Keratinocyte (primary cell): Measurements from ENCODE around the gene STX10. TPM values are rescaled to one million over a fixed set of nuclear protein-coding genes. Genes with fewer than 3 reads are reported as not detected.

Experiments
- DNase-seq: peaks from one replicate; pipeline ENCODE4 v3.0.0-alpha.2; 2011; ENCODE audit warnings: low read depth, missing footprints, low spot score
- FAIRE-seq: peaks from 2 replicates; lab custom pipeline; 2011; peaks lifted over from hg19 to GRCh38; lab: Jason Lieb, UNC
- H2AFZ ChIP-seq: 2 replicates; pipeline ENCODE4 v1.6.0; 2012; ENCODE audit warnings: low read length, control low read depth, inconsistent platforms; ENCODE audit not compliant: control insufficient read depth
- H3K27ac ChIP-seq: 2 replicates; pipeline ENCODE4 v1.5.1; 2011; ENCODE audit warnings: low read length; ENCODE audit not compliant: control insufficient read depth, insufficient read depth
- H3K27me3 ChIP-seq: 3 replicates; pipeline ENCODE4 v1.6.0; 2011; ENCODE audit warnings: low read length; ENCODE audit not compliant: control insufficient read depth, insufficient read depth; ENCODE audit errors: extremely low read depth
- H3K36me3 ChIP-seq, 2 experiments: 2 replicates in 1 of 2; 3 replicates in 1 of 2; pipeline ENCODE4 v1.5.1; 2011; ENCODE audit warnings: low read length in 2 of 2, mild to moderate bottlenecking in 1 of 2; ENCODE audit not compliant: control insufficient read depth in 2 of 2, insufficient read depth in 2 of 2; ENCODE audit errors: extremely low read depth in 1 of 2
- H3K4me1 ChIP-seq: 3 replicates; pipeline ENCODE4 v1.5.1; 2011; ENCODE audit warnings: low read length; ENCODE audit not compliant: control insufficient read depth, insufficient read depth; ENCODE audit errors: extremely low read depth
- H3K4me2 ChIP-seq: 3 replicates; pipeline ENCODE4 v1.6.0; 2011; ENCODE audit warnings: low read depth, low read length; ENCODE audit not compliant: control insufficient read depth, insufficient read depth; ENCODE audit errors: extremely low read depth
- H3K4me3 ChIP-seq, 3 experiments: fragments of 200-600 bp in 1 of 3; sonication (generic) in 1 of 3; 2 replicates in 2 of 3; 3 replicates in 1 of 3; pipeline ENCODE4 v1.5.1; 2011 to 2016; ENCODE audit warnings: low read length in 3 of 3, mild to moderate bottlenecking in 3 of 3, control low read depth in 2 of 3, inconsistent platforms in 1 of 3, low read depth in 1 of 3, mixed read lengths in 1 of 3, mixed run types in 1 of 3, moderate library complexity in 1 of 3; ENCODE audit not compliant: control insufficient read depth in 2 of 3, insufficient read depth in 2 of 3; ENCODE audit errors: extremely low read depth in 1 of 3
- H3K79me2 ChIP-seq: 2 replicates; pipeline ENCODE4 v1.6.0; 2012; ENCODE audit warnings: low read length; ENCODE audit not compliant: control insufficient read depth, insufficient read depth
- H3K9ac ChIP-seq: 3 replicates; pipeline ENCODE4 v1.6.0; 2011; ENCODE audit warnings: low read length; ENCODE audit not compliant: control insufficient read depth, insufficient read depth; ENCODE audit errors: extremely low read depth
- H3K9me1 ChIP-seq: 3 replicates; pipeline ENCODE4 v1.6.0; 2011; ENCODE audit warnings: low read length; ENCODE audit not compliant: control insufficient read depth, insufficient read depth; ENCODE audit errors: extremely low read depth
- H3K9me3 ChIP-seq: 2 replicates; pipeline ENCODE4 v1.5.1; 2012; ENCODE audit warnings: low read depth, low read length; ENCODE audit not compliant: control insufficient read depth
- H4K20me1 ChIP-seq: 3 replicates; pipeline ENCODE4 v1.6.0; 2011; ENCODE audit warnings: low read length; ENCODE audit not compliant: control insufficient read depth, insufficient read depth; ENCODE audit errors: extremely low read depth
- EZH2 ChIP-seq: IDR thresholded peaks from one replicate; pipeline ENCODE4 v1.6.1; 2012; ENCODE audit warnings: inconsistent platforms, mild to moderate bottlenecking, low read length, moderate library complexity
- dilution Hi-C: fragments of 300-500 bp; cut with MboI; formaldehyde crosslinking; loops from one replicate; pipeline ENCODE4 v1.7.0; 2020; ENCODE audit warnings: low sequenced_read_pairs; ENCODE audit not compliant: extremely low pct_ligation_motif_present
- polyA plus RNA-seq, 5 experiments: library from polyadenylated mRNA; depleted of rRNA in 3 of 5; stranded (reverse) in 3 of 5; stranded (forward) in 1 of 5; unstranded in 1 of 5; fragments of >200 nt; gene quantifications; 1 replicate in 1 of 5; 2 replicates in 3 of 5; 3 replicates in 1 of 5; pipeline versions ENCODE4 v1.2.1 to v1.2.3, GENCODE V29; 2011 to 2012; ENCODE audit warnings: missing spikeins in 2 of 5, low read depth in 1 of 5, low replicate concordance in 1 of 5
- TF ChIP-seq, protein P1 (sequence below), 3 experiments: IDR thresholded peaks in 1 of 3; conservative IDR thresholded peaks in 1 of 3; optimal IDR thresholded peaks in 1 of 3; 2 replicates in 2 of 3; 3 replicates in 1 of 3; pipeline versions ENCODE3 to v1.5.1; 2011; ENCODE audit warnings: low read length in 3 of 3, mild to moderate bottlenecking in 3 of 3, moderate library complexity in 2 of 3, control low read depth in 1 of 3, inconsistent platforms in 1 of 3; ENCODE audit not compliant: insufficient read depth in 2 of 3; ENCODE audit errors: extremely low read depth in 1 of 3

The STX10 gene
- polyA plus RNA-seq, 1 donor (not counting 4 experiments of a cell fraction or from before 2014, with no cell fraction given) = 65.2 TPM

GRCh38 chr19:13146763-13147563 lies 3.2 kb downstream of the STX10 start:
- Histone ChIP-seq H4K20me1 (no peaks in the 10 kb centered on the region), H3K4me2 (no peak overlapping the region), H3K27me3 (no peaks in the 10 kb centered on the region), H3K27ac (no peak overlapping the region), H3K9me1 (no peaks in the 10 kb centered on the region), H3K9ac (no peak overlapping the region), H3K4me3 (no peak overlapping the region), H3K79me2 (peaks cover 23% of the 10 kb centered on the region), H3K9me3 (no peaks in the 10 kb centered on the region), H3K36me3 (peaks cover 7 to 8% of the 10 kb centered on the region in 2 experiments), H2AFZ (no peak overlapping the region), H3K4me1 (peaks cover 2% of the 10 kb centered on the region)
- DNase-seq = no peak
- no peak for TF ChIP-seq EZH2
- TF ChIP-seq, protein P1, sequence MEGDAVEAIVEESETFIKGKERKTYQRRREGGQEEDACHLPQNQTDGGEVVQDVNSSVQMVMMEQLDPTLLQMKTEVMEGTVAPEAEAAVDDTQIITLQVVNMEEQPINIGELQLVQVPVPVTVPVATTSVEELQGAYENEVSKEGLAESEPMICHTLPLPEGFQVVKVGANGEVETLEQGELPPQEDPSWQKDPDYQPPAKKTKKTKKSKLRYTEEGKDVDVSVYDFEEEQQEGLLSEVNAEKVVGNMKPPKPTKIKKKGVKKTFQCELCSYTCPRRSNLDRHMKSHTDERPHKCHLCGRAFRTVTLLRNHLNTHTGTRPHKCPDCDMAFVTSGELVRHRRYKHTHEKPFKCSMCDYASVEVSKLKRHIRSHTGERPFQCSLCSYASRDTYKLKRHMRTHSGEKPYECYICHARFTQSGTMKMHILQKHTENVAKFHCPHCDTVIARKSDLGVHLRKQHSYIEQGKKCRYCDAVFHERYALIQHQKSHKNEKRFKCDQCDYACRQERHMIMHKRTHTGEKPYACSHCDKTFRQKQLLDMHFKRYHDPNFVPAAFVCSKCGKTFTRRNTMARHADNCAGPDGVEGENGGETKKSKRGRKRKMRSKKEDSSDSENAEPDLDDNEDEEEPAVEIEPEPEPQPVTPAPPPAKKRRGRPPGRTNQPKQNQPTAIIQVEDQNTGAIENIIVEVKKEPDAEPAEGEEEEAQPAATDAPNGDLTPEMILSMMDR (optimal IDR thresholded peaks at IDR 0.05 in 1 of 3, IDR thresholded peaks at IDR 0.05 in 1 of 3, conservative IDR thresholded peaks at IDR 0.05 in 1 of 3; ENCODE audit: extremely low read depth in 1 of 3, insufficient read depth in 2 of 3, low read length in 3 of 3) = no peak
- dilution Hi-C loops = no loop called here
- FAIRE-seq = no peak

DNA sequence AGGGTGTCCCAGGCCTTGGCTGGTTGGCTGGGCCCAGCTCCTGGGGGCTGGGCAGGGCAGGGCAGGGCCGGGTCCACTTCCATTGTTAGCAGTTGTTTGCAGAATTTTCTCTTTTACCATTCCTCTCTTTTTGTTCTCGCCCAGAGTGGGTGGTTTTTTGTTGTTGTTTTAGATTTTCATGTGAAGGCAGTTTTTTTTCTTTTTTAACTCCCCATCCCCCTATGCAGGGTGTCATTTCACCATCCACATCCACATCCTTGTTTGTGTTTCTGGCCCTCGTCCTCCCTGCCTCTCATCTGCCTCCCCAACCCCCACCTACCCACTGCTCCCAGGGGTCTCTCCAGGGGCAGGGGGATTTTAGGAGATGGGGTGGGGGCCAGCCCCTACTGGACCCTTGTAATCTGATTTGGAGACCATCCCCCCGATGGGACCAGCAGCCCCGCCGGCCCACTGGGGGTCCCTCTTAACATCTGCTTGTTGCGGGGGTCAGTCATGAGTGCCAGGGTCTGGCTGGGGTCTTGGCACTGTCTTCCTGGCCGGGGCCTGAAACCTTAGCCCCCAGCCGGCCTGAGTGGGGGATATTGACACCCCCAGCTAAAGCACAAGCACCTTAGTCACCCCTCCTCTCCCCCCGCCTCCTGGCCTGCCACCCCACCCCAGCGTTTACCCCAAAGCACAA lies 10.4 kb downstream of the STX10 start:
- Histone ChIP-seq H3K4me1 (no peaks in the 10 kb centered on the region), H3K9me1 (no peaks in the 10 kb centered on the region), H3K4me3 (no peak overlapping the region), H3K4me2 (no peak overlapping the region), H3K79me2 (peaks cover 11% of the 10 kb centered on the region), H2AFZ (no peak overlapping the region), H3K27ac (no peak overlapping the region), H3K27me3 (no peaks in the 10 kb centered on the region), H3K9me3 (no peaks in the 10 kb centered on the region), H4K20me1 (no peaks in the 10 kb centered on the region), H3K36me3 (peaks cover 17 to 27% of the 10 kb centered on the region in 2 experiments), H3K9ac (no peak overlapping the region)
- FAIRE-seq = no peak
- TF ChIP-seq, protein P1 (optimal IDR thresholded peaks at IDR 0.05 in 1 of 3, IDR thresholded peaks at IDR 0.05 in 1 of 3, conservative IDR thresholded peaks at IDR 0.05 in 1 of 3; ENCODE audit: extremely low read depth in 1 of 3, insufficient read depth in 2 of 3, low read length in 3 of 3) = no peak
- TF ChIP-seq EZH2 = no peak
- dilution Hi-C loops = no loop called here
- no peak for DNase-seq
